ENCODE measurements around the gene TBC1D20. TPM values are rescaled to one million over a fixed set of nuclear protein-coding genes. Genes with fewer than 3 reads are reported as not detected.
"Not testable (repeated sequence)": the region's sequence is repeated elsewhere in the genome, so short reads cannot be mapped to it uniquely, and the experiment has no call there.

TBC1D20 gene
- total RNA-seq, 2 experiments from 2014 or later, result 15.7 to 16.1 TPM

GRCh38 chr20:387520-387919 lies 74.8 kb downstream of the TBC1D20 start:
- Histone ChIP-seq H3K27ac (ENCODE audit: low read depth in 1 of 2, low read length in 2 of 2) (no peak overlapping the region), H3K9me3 (ENCODE audit: control insufficient read depth in 1 of 2, insufficient read depth in 1 of 2, low read length in 2 of 2) (no peaks in the 10 kb centered on the region), H3K27me3 (ENCODE audit: control insufficient read depth in 1 of 2, insufficient read depth in 2 of 2, low read length in 2 of 2) (no peaks in the 10 kb centered on the region), H3K36me3 (ENCODE audit: insufficient read depth, low read length) (peaks cover 49% of the 10 kb centered on the region), H3K4me1 (ENCODE audit: insufficient read depth, low read length) (peaks cover 2% of the 10 kb centered on the region), H3K4me3 (ENCODE audit: low read length) (no peak overlapping the region)
- Mint-ChIP-seq H3K36me3 (ENCODE audit: low read depth) (peaks cover 54% of the 10 kb centered on the region), H3K27ac (no peak overlapping the region), H3K27me3 (no peaks in the 10 kb centered on the region), H3K9me3 (no peaks in the 10 kb centered on the region), H3K4me1 (ENCODE audit: low read depth) (peaks cover 11% of the 10 kb centered on the region), H3K4me3 (no peak overlapping the region)
- no peak for ATAC-seq (ENCODE audit: poor library complexity)
- TF ChIP-seq, protein P1, sequence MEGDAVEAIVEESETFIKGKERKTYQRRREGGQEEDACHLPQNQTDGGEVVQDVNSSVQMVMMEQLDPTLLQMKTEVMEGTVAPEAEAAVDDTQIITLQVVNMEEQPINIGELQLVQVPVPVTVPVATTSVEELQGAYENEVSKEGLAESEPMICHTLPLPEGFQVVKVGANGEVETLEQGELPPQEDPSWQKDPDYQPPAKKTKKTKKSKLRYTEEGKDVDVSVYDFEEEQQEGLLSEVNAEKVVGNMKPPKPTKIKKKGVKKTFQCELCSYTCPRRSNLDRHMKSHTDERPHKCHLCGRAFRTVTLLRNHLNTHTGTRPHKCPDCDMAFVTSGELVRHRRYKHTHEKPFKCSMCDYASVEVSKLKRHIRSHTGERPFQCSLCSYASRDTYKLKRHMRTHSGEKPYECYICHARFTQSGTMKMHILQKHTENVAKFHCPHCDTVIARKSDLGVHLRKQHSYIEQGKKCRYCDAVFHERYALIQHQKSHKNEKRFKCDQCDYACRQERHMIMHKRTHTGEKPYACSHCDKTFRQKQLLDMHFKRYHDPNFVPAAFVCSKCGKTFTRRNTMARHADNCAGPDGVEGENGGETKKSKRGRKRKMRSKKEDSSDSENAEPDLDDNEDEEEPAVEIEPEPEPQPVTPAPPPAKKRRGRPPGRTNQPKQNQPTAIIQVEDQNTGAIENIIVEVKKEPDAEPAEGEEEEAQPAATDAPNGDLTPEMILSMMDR (IDR thresholded peaks at IDR 0.05), result no peak
- intact Hi-C loops (cut with DNase I, micrococcal nuclease), result no loop called here
- POLR2A ChIA-PET, result no interaction called here
- CTCF ChIA-PET, result no interaction called here
- DNase-seq, result no peak

- H3K4me1 ChIP-seq (ENCODE audit: insufficient read depth, low read length); H3K27ac Mint-ChIP-seq; H3K4me3 Mint-ChIP-seq; H3K9me3 ChIP-seq (ENCODE audit: control insufficient read depth in 1 of 2, insufficient read depth in 1 of 2, low read length in 2 of 2); H3K27ac ChIP-seq (ENCODE audit: low read depth in 1 of 2, low read length in 2 of 2); intact Hi-C loops (cut with DNase I, micrococcal nuclease); DNase-seq; CTCF ChIA-PET; H3K27me3 ChIP-seq (ENCODE audit: control insufficient read depth in 1 of 2, insufficient read depth in 2 of 2, low read length in 2 of 2); H3K4me3 ChIP-seq (ENCODE audit: low read length); ATAC-seq (ENCODE audit: poor library complexity); H3K27me3 Mint-ChIP-seq; H3K9me3 Mint-ChIP-seq: not testable (repeated sequence)
- Mint-ChIP-seq H3K4me1 (ENCODE audit: low read depth) (peaks cover 16% of the 10 kb centered on the region), H3K36me3 (ENCODE audit: low read depth) (peaks cover 45% of the 10 kb centered on the region)
- POLR2A ChIA-PET, result interaction anchor here (1.0 kb wide), 1 partner anchor 45 kb away, joined by 4 read pairs; no protein-coding TSS in a partner anchor
- peaks cover 42% of the 10 kb centered on the region for H3K36me3 ChIP-seq (ENCODE audit: insufficient read depth, low read length)
These were observed 75.7 kb downstream of the TBC1D20 start for GRCh38 chr20:386634-387033.

Other genes starting within 250 kb of the TBC1D20 start
- not detected for gene DEFB129, start 235.3 kb downstream of the TBC1D20 start, total RNA-seq
- gene DEFB132, start 204.8 kb downstream of the TBC1D20 start, total RNA-seq, result not detected
- gene C20orf96, start 171.8 kb downstream of the TBC1D20 start, total RNA-seq, result 1 to 10 TPM; 2.4 to 3.3 TPM
- gene ZCCHC3, start 165.0 kb downstream of the TBC1D20 start, total RNA-seq, result 10 to 100 TPM; 19.3 to 19.5 TPM
- gene SOX12, start 137.0 kb downstream of the TBC1D20 start, total RNA-seq, result 10 to 100 TPM; 11.6 to 11.9 TPM
- gene NRSN2, start 115.4 kb downstream of the TBC1D20 start, total RNA-seq, result 1 to 10 TPM in 1 of 2 experiments, under 1 TPM in 1; 0.69 to 1.3 TPM
- 1 to 10 TPM; 1.3 to 1.5 TPM for gene TRIB3, start 81.8 kb downstream of the TBC1D20 start, total RNA-seq
- 10 to 100 TPM; 53.3 to 57.3 TPM for gene RBCK1, start 54.2 kb downstream of the TBC1D20 start, total RNA-seq
- 10 to 100 TPM; 55.5 to 56.9 TPM for gene CSNK2A1, start 81.3 kb upstream of the TBC1D20 start, total RNA-seq
- not detected for gene TCF15, start 147.8 kb upstream of the TBC1D20 start, total RNA-seq
- 1 to 10 TPM; 1.2 to 1.4 TPM for gene SRXN1, start 190.7 kb upstream of the TBC1D20 start, total RNA-seq
- not detected for gene SCRT2, start 213.3 kb upstream of the TBC1D20 start, total RNA-seq

All from CD4-positive, alpha-beta T cell (primary cell).